ENCODE data around the gene IGSF5.

- TF ChIP-seq CTCF (IDR thresholded peaks at IDR 0.05; ENCODE audit: low read depth, low read length, missing input control) = no peak
- TF ChIP-seq SP1 (IDR thresholded peaks at IDR 0.05) = no peak
These were observed 106.1 kb downstream of the IGSF5 start for GRCh38 chr21:39851002-39851618.
